Measurements from ENCODE around the gene SLC26A8.

- TF ChIP-seq CTCF (IDR thresholded peaks at IDR 0.05) = no peak
- TF ChIP-seq POLR2AphosphoS5 (IDR thresholded peaks at IDR 0.05; ENCODE audit: low read depth, low read length) = no peak
These were observed 126.4 kb downstream of the SLC26A8 start for GRCh38 chr6:35898003-35898402.

All from Panc1 (cell line).